Gastrocnemius medialis (tissue), 4 donors: Measurements from ENCODE around the gene FLACC1.

Experiments used
- POLR2A ChIP-seq, 2 donors: fragments of 450-650 bp; IDR thresholded peaks; one replicate each; pipeline ENCODE4 v1.6.1; 2017; ENCODE audit warnings: antibody characterized with exemption in 2 of 2, mild to moderate bottlenecking in 2 of 2, moderate library complexity in 2 of 2
- TF ChIP-seq, protein P1 (sequence below), 5 experiments: fragments of 450-650 bp in 3 of 5; fragments of 200-600 bp in 2 of 5; sonication (generic) in 2 of 5; IDR thresholded peaks in 4 of 5; conservative IDR thresholded peaks in 1 of 5; 1 replicate in 4 of 5; 2 replicates in 1 of 5; pipeline ENCODE4 v1.5.1; 2016 to 2019; ENCODE audit warnings: antibody characterized with exemption in 5 of 5, mild to moderate bottlenecking in 3 of 5, moderate library complexity in 3 of 5

DNA sequence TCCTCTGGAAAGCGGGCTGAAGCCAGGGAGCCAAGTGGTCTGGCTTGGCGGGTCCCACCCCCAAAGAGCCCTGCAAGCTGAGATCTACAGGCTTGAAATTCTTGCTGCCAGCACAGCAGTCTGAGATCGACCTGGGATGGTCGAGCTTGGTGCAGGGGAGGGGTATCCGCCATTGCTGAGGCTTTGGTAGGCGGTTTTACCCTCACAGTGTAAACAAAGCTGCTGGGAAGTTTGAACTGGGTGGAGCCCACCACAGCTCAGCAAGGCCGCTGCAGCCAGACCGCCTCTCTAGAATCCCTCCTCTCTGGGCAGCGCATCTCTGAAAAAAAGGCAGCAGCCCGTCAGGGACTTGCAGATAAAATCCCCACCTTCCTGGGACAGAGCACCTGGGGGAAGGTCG, 12.6 kb upstream of the FLACC1 start:
- TF ChIP-seq, protein P1, sequence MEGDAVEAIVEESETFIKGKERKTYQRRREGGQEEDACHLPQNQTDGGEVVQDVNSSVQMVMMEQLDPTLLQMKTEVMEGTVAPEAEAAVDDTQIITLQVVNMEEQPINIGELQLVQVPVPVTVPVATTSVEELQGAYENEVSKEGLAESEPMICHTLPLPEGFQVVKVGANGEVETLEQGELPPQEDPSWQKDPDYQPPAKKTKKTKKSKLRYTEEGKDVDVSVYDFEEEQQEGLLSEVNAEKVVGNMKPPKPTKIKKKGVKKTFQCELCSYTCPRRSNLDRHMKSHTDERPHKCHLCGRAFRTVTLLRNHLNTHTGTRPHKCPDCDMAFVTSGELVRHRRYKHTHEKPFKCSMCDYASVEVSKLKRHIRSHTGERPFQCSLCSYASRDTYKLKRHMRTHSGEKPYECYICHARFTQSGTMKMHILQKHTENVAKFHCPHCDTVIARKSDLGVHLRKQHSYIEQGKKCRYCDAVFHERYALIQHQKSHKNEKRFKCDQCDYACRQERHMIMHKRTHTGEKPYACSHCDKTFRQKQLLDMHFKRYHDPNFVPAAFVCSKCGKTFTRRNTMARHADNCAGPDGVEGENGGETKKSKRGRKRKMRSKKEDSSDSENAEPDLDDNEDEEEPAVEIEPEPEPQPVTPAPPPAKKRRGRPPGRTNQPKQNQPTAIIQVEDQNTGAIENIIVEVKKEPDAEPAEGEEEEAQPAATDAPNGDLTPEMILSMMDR (IDR thresholded peaks at IDR 0.05 in 4 of 5, conservative IDR thresholded peaks at IDR 0.05 in 1 of 5), result no peak
- no peak for TF ChIP-seq POLR2A (IDR thresholded peaks at IDR 0.05)
